Stromal cell of bone marrow (primary cell): Measurements from ENCODE around the gene ENOX1.
"Not testable (repeated sequence)": the region's sequence is repeated elsewhere in the genome, so short reads cannot be mapped to it uniquely, and the experiment has no call there.

Experiments used
- DNase-seq: peaks from one replicate; pipeline ENCODE4 v3.0.0-alpha.2; 2012; ENCODE audit warnings: low read depth

Gene ENOX1

GRCh38 chr13:43431290-43431716, 355.5 kb downstream of the ENOX1 start:
- DNase-seq, result no peak

DNA sequence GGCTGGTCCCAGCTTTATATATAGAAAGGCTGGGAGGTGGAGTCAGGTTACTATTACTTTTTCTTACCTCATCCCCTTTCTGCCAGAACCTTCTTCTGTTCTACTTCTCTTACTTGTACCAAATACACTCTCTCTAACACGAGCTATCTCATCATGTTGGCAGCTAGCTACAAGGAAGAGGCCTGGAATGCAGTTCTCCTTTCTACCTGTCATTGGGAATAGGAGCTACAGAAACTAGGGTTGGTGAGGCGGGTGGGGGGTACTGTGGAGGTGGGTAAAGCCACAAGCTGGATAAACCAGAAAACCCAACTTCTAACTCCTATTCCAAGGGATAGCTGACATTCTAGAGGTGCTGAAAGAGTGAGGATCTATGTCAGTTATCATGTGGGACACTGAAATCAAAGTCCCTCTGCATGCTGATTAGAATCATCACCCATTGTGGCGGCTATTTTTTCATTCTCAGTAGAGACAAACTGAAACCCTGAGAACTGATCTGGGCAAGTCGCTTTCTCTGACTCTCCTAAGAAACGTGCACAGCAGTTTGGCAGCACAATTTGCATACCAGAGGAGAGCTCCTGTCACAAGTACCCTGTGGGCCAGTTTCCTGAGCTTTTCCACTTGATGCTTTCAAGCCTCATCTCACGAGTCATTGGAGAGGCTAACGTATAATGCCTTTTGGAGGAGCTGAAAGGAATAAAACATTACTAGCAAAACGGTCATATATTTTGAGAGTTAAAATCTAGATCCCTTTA, 358.1 kb downstream of the ENOX1 start:
- DNase-seq, result no peak

DNA sequence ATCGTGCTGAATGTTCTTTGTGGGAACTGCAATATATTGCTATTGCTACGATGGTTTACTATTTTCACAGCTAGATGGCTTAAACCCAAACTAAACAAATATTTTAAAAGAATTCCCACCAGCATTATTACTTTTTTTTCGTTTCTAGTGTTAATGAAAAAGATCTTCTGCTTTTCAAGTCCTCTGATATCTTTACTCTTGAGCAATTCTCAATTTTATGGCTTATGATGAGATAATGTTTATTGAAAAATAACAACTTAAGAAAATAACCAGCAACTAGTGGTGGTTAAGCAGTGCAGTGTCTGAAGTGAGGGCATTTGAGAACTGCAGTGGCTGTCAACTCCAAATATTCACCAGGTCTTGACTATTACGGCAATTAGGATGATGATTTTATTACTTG, 360.4 kb downstream of the ENOX1 start:
- no peak for DNase-seq

- no peak for DNase-seq
Observed at GRCh38 chr13:43425234-43425633, 361.5 kb downstream of the ENOX1 start.

GRCh38 chr13:43424412-43424811, 362.4 kb downstream of the ENOX1 start:
- no peak for DNase-seq

DNA sequence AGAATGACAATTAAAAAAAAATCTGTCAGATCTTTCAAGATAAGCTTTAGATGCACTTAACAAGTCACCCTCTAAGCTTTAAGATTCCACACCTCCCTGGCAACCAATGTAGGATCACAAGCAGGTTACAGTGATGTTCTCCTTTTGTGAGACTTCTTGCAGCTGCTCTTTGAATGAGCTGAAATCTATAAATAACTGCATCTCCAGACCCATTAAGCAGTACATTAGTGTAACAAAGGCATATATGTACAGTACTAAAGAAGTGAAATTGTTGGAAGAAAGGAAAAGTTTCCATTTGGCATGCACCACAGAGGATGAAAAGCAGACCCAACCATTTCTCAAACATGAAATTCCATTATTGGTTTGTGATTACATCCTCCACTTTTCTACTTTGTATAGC, 364.7 kb downstream of the ENOX1 start:
- no peak for DNase-seq

- not testable (repeated sequence) for DNase-seq
Observed at GRCh38 chr13:43416842-43417241, 369.9 kb downstream of the ENOX1 start.

DNA sequence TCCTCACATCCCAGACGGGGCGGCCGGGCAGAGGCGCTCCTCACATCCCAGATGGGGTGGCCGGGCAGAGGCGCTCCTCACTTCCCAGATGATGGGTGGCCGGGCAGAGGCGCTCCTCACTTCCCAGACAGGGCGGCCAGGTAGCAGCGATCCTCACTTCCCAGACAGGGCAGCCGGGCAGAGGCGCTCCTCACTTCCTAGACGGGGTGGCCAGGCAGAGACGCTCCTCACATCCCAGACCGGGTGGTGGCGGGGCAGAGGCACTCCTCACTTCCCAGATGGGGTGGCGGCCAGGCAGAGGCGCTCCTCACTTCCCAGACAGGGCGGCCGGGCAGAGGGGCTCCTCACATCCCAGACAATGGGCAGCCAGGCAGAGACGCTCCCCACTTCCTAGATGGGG, 370.4 kb downstream of the ENOX1 start:
- DNase-seq, result not testable (repeated sequence)

DNA sequence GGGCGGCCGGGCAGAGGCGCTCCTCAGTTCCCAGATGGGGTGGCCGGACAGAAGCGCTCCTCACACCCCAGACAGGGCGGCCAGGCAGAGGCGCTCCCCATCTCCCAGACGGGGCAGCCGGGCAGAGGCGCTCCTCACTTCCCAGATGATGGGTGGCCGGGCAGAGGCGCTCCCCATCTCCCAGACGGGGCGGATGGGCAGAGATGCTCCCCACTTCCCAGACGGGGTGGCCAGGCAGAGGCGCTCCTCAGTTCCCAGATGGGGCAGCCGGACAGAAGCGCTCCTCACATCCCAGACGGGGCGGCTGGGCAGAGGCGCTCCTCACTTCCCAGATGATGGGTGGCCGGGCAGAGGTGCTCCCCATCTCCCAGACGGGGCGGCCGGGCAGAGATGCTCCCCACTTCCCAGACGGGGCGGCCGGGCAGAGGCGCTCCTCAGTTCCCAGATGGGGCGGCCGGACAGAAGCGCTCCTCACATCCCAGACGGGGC, 370.8 kb downstream of the ENOX1 start:
- DNase-seq, result not testable (repeated sequence)

DNA sequence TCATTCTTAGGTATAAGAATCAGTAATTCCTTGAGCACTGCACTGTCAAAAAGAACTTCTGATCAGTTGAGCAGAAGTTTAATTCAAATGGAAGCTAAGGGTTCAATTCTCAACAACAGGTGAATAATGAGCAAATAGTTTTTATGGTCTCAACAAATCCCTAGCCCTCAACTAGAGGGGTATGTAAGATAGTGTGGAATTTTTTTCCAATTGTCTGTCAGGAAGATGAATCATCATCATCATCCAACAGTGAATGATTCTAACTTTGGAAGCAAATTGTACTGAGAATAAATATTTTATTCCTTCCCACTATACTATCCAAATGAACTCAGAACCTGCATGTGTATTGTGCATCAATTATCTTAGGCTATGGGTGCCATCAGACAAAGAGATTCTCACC, 372.7 kb downstream of the ENOX1 start:
- no peak for DNase-seq

DNA sequence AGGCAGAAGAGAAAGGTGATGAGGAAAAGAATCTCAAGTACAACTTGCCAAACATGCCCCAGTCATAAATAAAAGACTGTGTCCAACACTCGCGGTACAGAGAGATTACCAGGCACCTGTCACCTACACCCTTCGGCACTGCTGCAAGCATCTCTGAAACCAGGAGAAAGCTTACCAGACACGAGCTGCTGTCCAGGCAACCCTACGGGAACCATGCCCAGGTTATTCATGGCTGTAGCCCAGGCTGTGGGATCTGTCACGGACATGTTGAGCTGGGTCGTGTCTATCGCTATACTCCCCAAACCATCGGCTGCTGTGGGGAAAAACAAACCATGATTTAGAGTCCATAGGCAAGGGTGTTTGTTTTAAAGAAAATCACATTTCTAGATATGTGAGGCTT, 375.0 kb downstream of the ENOX1 start:
- DNase-seq, result no peak

DNA sequence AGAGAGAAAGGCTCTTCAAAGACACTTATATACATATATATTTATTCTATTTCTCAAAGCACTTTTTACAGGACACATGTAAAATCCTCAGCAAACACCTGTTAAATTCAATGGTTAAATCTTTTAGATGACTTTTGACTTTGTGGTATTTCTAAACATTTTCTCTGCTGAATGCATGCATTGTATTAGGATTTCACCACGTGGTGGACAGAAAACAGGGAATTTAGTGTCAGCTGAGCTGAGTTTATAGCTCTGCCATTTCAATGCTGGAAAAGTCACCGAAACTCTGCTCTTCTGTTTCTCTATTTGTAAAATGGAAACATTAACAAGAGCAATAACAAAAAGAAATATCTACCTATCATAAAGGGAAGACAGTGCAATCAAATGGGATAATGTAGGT, 375.6 kb downstream of the ENOX1 start:
- no peak for DNase-seq

- no peak for DNase-seq
Observed at GRCh38 chr13:43408274-43408673, 378.5 kb downstream of the ENOX1 start.

GRCh38 chr13:43407023-43407581, 379.7 kb downstream of the ENOX1 start:
- DNase-seq, result no peak

DNA sequence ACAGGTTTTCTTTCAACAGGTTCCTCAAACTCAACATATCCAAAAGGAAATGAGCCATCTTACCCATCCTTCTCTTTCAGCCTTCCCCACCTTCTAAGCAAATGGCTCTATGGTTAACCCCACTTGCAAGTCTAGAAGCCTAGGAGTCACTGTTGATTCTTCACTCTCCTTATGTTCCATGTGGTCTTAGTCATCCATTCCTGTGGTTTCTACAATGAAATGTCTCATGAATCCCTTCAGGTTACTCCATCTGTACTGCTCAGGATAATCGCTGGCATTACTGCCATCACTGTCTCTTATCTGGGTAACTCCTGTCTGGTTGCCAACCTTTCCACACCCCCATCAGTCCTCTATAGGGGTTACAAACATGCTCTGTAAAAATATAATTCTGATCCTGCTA, 381.3 kb downstream of the ENOX1 start:
- DNase-seq, result peak; percentile 22

GRCh38 chr13:43402380-43402779, 384.4 kb downstream of the ENOX1 start:
- DNase-seq, result no peak

DNA sequence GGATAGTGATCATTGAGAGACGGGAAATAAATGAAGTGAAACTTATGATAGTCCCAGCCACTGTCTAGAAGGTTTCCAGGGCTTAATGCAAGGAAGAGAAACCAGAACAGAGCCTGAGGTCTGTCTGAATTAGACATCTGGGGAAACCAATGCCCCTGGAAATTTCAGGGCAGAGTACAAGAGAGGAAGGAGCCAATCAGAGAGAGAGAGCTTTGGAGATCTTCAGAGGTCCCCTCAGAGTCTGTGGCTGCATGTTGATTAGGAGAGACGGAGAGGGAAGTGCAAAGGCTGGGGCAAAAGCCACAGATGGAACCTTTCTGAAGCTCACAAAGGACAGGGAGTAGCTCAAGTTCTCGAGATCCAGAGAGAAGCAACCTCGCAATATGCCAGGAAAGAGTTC, 385.4 kb downstream of the ENOX1 start:
- DNase-seq, result no peak

DNA sequence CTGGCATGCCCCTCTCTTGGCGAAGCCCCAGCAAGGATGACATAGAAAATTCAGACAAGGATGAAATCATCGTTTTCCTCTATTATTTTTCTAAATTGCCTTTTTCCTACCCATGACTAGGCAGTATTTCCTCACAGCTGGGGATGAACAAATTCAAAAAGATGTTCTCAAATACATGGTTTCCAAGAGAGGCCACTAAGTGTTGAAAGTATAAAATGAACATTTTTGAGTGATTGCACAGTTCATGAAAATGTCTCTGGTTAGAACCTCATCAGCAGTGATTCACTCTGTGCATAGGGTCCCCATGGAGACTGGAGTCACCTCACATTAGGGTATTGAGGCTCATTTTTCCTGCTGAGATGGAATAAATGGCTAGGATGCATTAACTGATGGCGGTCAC, 389.7 kb downstream of the ENOX1 start:
- DNase-seq, result peak; percentile 80

GRCh38 chr13:43391036-43391435, 395.7 kb downstream of the ENOX1 start:
- DNase-seq, result no peak

GRCh38 chr13:43390619-43391018, 396.2 kb downstream of the ENOX1 start:
- no peak for DNase-seq

- DNase-seq, result no peak
Observed at GRCh38 chr13:43389983-43390382, 396.8 kb downstream of the ENOX1 start.

DNA sequence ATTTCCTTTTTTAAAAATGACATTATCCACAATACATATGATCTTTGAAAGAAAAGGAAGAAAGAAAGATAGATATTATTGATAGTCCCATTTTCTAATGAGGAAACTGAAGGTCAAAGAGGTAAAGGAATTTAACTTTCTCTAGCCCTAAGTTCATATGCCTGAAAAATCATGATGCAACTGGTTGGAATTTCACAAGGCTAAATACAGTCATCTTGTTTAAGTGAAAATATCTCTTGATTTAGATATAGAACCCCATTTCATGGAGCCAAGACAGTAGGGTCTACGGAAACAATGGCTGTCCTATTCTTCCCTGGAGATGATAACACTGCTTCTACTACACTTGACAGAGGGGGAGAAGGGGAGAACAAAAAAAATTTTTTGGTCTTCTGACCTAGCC, 397.2 kb downstream of the ENOX1 start:
- DNase-seq, result no peak

DNA sequence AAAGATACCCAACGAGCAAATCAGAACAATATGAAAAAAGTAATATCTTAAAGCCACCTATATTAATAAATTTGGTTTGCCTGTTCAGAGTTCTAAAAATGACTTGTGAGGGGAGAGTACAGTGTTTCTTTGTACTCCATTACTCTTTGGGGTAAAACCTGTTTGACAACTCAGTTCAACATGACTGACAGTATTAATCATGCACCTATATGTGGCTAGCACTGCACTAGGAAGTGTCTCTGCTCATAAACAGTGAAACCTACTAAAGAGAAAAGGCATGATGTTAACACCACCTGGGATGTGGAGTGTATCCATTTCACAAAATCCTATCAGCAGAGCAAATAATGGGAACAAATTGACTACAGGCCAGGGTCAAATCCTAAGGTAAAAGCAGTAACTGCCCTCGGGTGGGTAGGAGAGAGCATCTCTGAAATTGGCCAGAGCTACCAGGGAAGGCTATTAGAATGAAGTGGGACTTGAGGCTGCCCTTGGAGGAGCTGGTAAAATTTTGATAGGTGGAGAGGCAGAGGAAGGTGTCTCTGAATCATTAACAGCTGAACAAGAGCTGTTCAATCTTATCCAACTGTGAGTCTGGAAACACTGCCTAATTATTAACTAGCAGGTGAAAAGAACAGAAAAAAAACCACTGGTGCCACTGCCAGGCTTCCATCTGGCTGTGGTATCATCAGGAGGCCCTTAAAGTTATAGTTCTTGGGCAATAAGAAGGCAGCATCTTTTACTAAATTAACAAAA, 398.3 kb downstream of the ENOX1 start:
- no peak for DNase-seq
